HCT116 (cell line): ENCODE measurements around the gene NFATC3. TPM values are rescaled to one million over a fixed set of nuclear protein-coding genes. Genes with fewer than 3 reads are reported as not detected.

ENCODE experiments used
- ATAC-seq: fragments of 200-7000 bp; cut with Tn5 transposase; 2 replicates; pipeline ENCODE4 v1.9.1; 2020; ENCODE audit warnings: mild to moderate bottlenecking, moderate library complexity
- BruUV-seq: library from RNA; stranded (reverse); fragments of 400-500 nt; replicated peaks from 2 replicates; lab custom pipeline; 2021; lab: Mats Ljungman, UMichigan
- CTCF ChIA-PET: fragments of 300-600 bp; sonication (Branson Sonifier 250); formaldehyde crosslinking; loops from one replicate; lab custom pipeline; 2021; ENCODE audit warnings: antibody characterized with exemption; lab: Charles Lee
- POLR2A ChIA-PET: fragments of 300-600, 350-600 bp; sonication (Branson Sonifier 250); formaldehyde crosslinking; loops from one replicate; lab custom pipeline; 2021; ENCODE audit warnings: antibody characterized with exemption; lab: Charles Lee
- RAD21 ChIA-PET, 2 experiments: fragments of 300-600 bp; sonication (Branson Sonifier 250); formaldehyde crosslinking; loops; one replicate each; lab custom pipeline; 2023; ENCODE audit warnings: low total read pairs in 2 of 2; ENCODE audit not compliant: uncharacterized antibody in 2 of 2, unreplicated experiment in 2 of 2, low non-redundant PET in 1 of 2; lab: Charles Lee
- DNase-seq: peaks from one replicate; pipeline ENCODE4 v3.0.0-alpha.2; 2010; ENCODE audit warnings: low read depth, low spot score
- H2AFZ ChIP-seq: fragments of 200-600 bp; shearing (Covaris generic), sonication (generic); 2 replicates; pipeline ENCODE4 v1.6.1; 2017; ENCODE audit warnings: low read depth, mixed run types, mixed read lengths, antibody characterized with exemption, low read length; ENCODE audit not compliant: poor library complexity, severe bottlenecking
- H3K27ac ChIP-seq: 2 replicates; pipeline ENCODE4 v1.5.1; 2012; ENCODE audit warnings: low read depth, low read length
- H3K27me3 ChIP-seq: fragments of 200-600 bp; sonication (generic); 2 replicates; pipeline ENCODE4 v1.6.1; 2016; ENCODE audit warnings: mixed run types, low read length, mixed read lengths; ENCODE audit not compliant: insufficient read depth
- H3K36me3 ChIP-seq, 2 experiments: fragments of 200-500 bp in 1 of 2; fragments of 200-600 bp in 1 of 2; sonication (Bioruptor generic) in 1 of 2; sonication (generic) in 1 of 2; 2 replicates each; pipeline versions ENCODE4 v1.5.1 to v1.6.1; 2014 to 2016; ENCODE audit warnings: low read length in 2 of 2, inconsistent platforms in 1 of 2, mixed read lengths in 1 of 2, mixed run types in 1 of 2; ENCODE audit not compliant: insufficient read depth in 2 of 2, control insufficient read depth in 1 of 2
- H3K4me1 ChIP-seq, 2 experiments: fragments of 200-600 bp in 1 of 2; sonication (generic) in 1 of 2; 2 replicates each; pipeline versions ENCODE4 v1.5.1 to v1.6.1; 2012 to 2017; ENCODE audit warnings: low read length in 2 of 2, inconsistent platforms in 1 of 2, mild to moderate bottlenecking in 1 of 2, mixed read lengths in 1 of 2, mixed run types in 1 of 2, moderate library complexity in 1 of 2; ENCODE audit not compliant: insufficient read depth in 2 of 2, control insufficient read depth in 1 of 2
- H3K4me2 ChIP-seq: fragments of 200-600 bp; sonication (generic); 2 replicates; pipeline ENCODE4 v1.6.1; 2017; ENCODE audit warnings: mixed run types, low read length, mixed read lengths
- H3K4me3 ChIP-seq, 2 experiments: fragments of 200-600 bp in 1 of 2; sonication (generic) in 1 of 2; replicated peaks in 1 of 2; 2 replicates each; pipeline ENCODE4 v1.5.1; 2011 to 2016; ENCODE audit warnings: low read length in 2 of 2, control low read depth in 1 of 2, low read depth in 1 of 2, mild to moderate bottlenecking in 1 of 2, mixed read lengths in 1 of 2, mixed run types in 1 of 2
- H3K79me2 ChIP-seq: fragments of 200-600 bp; sonication (generic); 2 replicates; pipeline ENCODE4 v1.6.1; 2017; ENCODE audit warnings: mild to moderate bottlenecking, mixed run types, low read length, moderate library complexity, mixed read lengths; ENCODE audit not compliant: insufficient read depth
- H3K9ac ChIP-seq: fragments of 200-600 bp; sonication (generic); 2 replicates; pipeline ENCODE4 v1.6.1; 2016; ENCODE audit warnings: low read length, mixed read lengths
- H3K9me2 ChIP-seq: fragments of 200-600 bp; sonication (generic), shearing (Covaris generic); 2 replicates; pipeline ENCODE4 v1.6.1; 2017; ENCODE audit warnings: mixed run types, mild to moderate bottlenecking, moderate library complexity; ENCODE audit not compliant: insufficient read depth
- H3K9me3 ChIP-seq, 2 experiments: fragments of 200-500 bp in 1 of 2; fragments of 200-600 bp in 1 of 2; sonication (Bioruptor generic) in 1 of 2; sonication (generic) in 1 of 2; 2 replicates each; pipeline ENCODE4 v1.6.1; 2014 to 2017; ENCODE audit warnings: low read length in 2 of 2, mixed read lengths in 2 of 2, inconsistent platforms in 1 of 2, low read depth in 1 of 2, mild to moderate bottlenecking in 1 of 2, mixed run types in 1 of 2, moderate library complexity in 1 of 2; ENCODE audit not compliant: control insufficient read depth in 1 of 2, insufficient read depth in 1 of 2
- H4K20me1 ChIP-seq: fragments of 200-600 bp; sonication (generic), shearing (Covaris generic); 2 replicates; pipeline ENCODE4 v1.6.1; 2017; ENCODE audit warnings: mixed run types, mild to moderate bottlenecking, moderate library complexity; ENCODE audit not compliant: insufficient read depth
- CEBPB ChIP-seq: IDR thresholded peaks from 2 replicates; pipeline ENCODE4 v1.6.1; 2012; ENCODE audit warnings: low read depth
- EGR1 ChIP-seq: IDR thresholded peaks from 2 replicates; pipeline ENCODE4 v1.6.1; 2012; ENCODE audit warnings: low read depth
- SP1 ChIP-seq: IDR thresholded peaks from 2 replicates; pipeline ENCODE4 v1.6.1; 2012; ENCODE audit warnings: low read depth
- YY1 ChIP-seq: IDR thresholded peaks from 2 replicates; pipeline ENCODE4 v1.6.1; 2011; ENCODE audit warnings: low read length, low read depth, moderate library complexity, mild to moderate bottlenecking; ENCODE audit not compliant: insufficient replicate concordance; ENCODE audit errors: extremely low read depth
- ZFX ChIP-seq: fragments of 450-650 bp; IDR thresholded peaks from 2 replicates; pipeline ENCODE4 v1.6.1; 2017
- intact Hi-C: fragments of 100-400 bp; cut with micrococcal nuclease; formaldehyde crosslinking; loops from 2 replicates; pipeline ENCODE4 v1.10.0; 2022
- total RNA-seq: library from RNA; stranded (reverse); gene quantifications from one replicate; pipeline ENCODE4 v1.2.1, GENCODE V29; 2021; ENCODE audit not compliant: unreplicated experiment
- TF ChIP-seq, protein P1 (sequence below): IDR thresholded peaks from 2 replicates; pipeline ENCODE4 v1.6.1; 2011; ENCODE audit warnings: mild to moderate bottlenecking, low read length, moderate library complexity; ENCODE audit not compliant: insufficient replicate concordance; ENCODE audit errors: extremely low read depth
- TF ChIP-seq, protein P2 (sequence below): IDR thresholded peaks from 2 replicates; pipeline ENCODE4 v1.6.1; 2012

The NFATC3 gene
- total RNA-seq, 1 experiment from 2014 or later = 25.6 TPM

DNA sequence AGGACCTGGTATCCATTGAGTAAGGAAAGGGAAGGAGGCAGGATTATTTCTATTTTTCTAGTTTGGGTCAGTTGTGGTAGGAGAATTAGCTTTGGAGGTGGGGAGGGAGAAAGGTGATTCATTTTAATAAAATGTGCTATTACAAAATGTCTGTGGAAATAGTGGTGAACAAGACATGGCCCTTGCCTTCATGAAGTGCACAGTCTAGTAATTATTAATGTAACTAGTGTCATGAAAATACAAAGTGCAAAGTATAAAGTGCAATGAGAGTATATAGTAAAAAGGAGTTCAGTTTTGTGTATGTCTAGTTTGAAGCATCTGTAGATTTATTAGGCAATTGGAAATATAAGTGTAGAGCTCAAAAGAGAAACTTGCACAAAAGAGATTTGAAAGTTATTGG lies 11.9 kb downstream of the NFATC3 start (continued):
- TF ChIP-seq, protein P1, sequence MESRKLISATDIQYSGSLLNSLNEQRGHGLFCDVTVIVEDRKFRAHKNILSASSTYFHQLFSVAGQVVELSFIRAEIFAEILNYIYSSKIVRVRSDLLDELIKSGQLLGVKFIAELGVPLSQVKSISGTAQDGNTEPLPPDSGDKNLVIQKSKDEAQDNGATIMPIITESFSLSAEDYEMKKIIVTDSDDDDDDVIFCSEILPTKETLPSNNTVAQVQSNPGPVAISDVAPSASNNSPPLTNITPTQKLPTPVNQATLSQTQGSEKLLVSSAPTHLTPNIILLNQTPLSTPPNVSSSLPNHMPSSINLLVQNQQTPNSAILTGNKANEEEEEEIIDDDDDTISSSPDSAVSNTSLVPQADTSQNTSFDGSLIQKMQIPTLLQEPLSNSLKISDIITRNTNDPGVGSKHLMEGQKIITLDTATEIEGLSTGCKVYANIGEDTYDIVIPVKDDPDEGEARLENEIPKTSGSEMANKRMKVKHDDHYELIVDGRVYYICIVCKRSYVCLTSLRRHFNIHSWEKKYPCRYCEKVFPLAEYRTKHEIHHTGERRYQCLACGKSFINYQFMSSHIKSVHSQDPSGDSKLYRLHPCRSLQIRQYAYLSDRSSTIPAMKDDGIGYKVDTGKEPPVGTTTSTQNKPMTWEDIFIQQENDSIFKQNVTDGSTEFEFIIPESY = no peak
- TF ChIP-seq ZFX (no peak), CEBPB (no peak), SP1 (no peak), YY1 (no peak)

DNA sequence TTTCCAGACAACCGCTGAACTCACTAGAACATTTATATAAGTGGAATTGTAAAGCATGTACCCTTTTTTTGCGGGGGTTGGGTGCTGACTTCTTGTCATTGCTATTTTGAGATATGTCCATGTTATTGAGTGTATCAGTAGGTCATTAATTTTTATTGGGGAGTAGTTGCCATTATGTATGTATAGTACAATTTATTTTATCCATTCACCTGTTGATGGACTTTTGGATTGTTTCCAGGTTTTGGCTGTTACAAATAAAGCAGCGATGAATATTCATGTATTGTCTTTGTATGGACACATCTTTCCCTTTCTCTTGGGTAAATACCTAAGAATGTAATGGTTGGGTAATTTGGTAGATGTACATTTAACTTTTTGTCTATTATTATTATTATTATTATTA lies 12.7 kb downstream of the NFATC3 start:
- peaks cover 0 to 8% of the 10 kb centered on the region in 2 experiments; a peak in 1 of 4 replicates for H3K4me1 ChIP-seq
- no peak overlapping the region for H3K27ac ChIP-seq
- RAD21 ChIA-PET = no interaction called here

More for the DNA sequence above, 12.7 kb downstream of the NFATC3 start:
- Histone ChIP-seq H3K4me3 (no peak overlapping the region), H2AFZ (no peak overlapping the region), H3K79me2 (peaks cover 82% of the 10 kb centered on the region), H3K9me2 (no peaks in the 10 kb centered on the region), H3K27me3 (no peaks in the 10 kb centered on the region), H3K9ac (no peak overlapping the region), H3K4me2 (no peak overlapping the region), H3K9me3 (no peaks in the 10 kb centered on the region), H4K20me1 (peaks cover 14% of the 10 kb centered on the region; the same call in 1 of the 2 replicates)
- ChIA-PET CTCF (no interaction called here), POLR2A (no interaction called here)
- no TSS peak for BruUV-seq
- no peak for DNase-seq
- ATAC-seq = no peak
- TF ChIP-seq EGR1 = no peak
- TF ChIP-seq, protein P2, sequence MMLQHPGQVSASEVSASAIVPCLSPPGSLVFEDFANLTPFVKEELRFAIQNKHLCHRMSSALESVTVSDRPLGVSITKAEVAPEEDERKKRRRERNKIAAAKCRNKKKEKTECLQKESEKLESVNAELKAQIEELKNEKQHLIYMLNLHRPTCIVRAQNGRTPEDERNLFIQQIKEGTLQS = no peak
- TF ChIP-seq, all 23 proteins: peak for 0
- no peaks in the 10 kb centered on the region for H3K36me3 ChIP-seq
- intact Hi-C loops = no loop called here
